Left ventricle myocardium inferior (tissue), 1 donor: ENCODE data around the gene VWA5B1. TPM values are rescaled to one million over a fixed set of nuclear protein-coding genes. Genes with fewer than 3 reads are reported as not detected.

ENCODE experiments used
- DNase-seq: peaks from one replicate; pipeline ENCODE4 v3.0.0-alpha.2; 2020
- H3K27ac ChIP-seq: fragments of 200-600 bp; replicated peaks from 2 replicates; pipeline ENCODE4 v1.8.0; 2021
- H3K27me3 ChIP-seq: fragments of 200-600 bp; 2 replicates; pipeline ENCODE4 v1.8.0; 2021; ENCODE audit warnings: low read depth
- H3K36me3 ChIP-seq: fragments of 200-600 bp; 2 replicates; pipeline ENCODE4 v1.8.0; 2021
- H3K4me1 ChIP-seq: fragments of 200-600 bp; 2 replicates; pipeline ENCODE4 v1.8.0; 2021
- H3K4me3 ChIP-seq: fragments of 200-600 bp; 2 replicates; pipeline ENCODE4 v1.8.0; 2021; ENCODE audit warnings: mild to moderate bottlenecking, moderate library complexity
- H3K9me3 ChIP-seq: fragments of 200-600 bp; replicated peaks from 2 replicates; pipeline ENCODE4 v1.8.0; 2021
- CTCF ChIP-seq: fragments of 200-600 bp; IDR thresholded peaks from 2 replicates; pipeline ENCODE4 v1.8.0; 2021; ENCODE audit warnings: antibody characterized with exemption, mild to moderate bottlenecking, borderline replicate concordance
- intact Hi-C: fragments of 100-400 bp; cut with micrococcal nuclease; formaldehyde crosslinking; loops from one replicate; pipeline ENCODE4 v1.11.0; 2022
- total RNA-seq: library from RNA; stranded (reverse); fragmentation: NEBNext Ultra II Directional; extraction: Animal tissue kit (Norgen Biotek cat#: 25700); gene quantifications from one replicate; pipeline ENCODE4 v1.2.1, GENCODE V29; 2021
- donor health status: DM: no; HTN: yes; CAD: no; lungs with severe emphysema.

The VWA5B1 gene
- total RNA-seq, 1 donor from 2014 or later = 0.16 TPM

GRCh38 chr1:20373286-20373685 is 82.6 kb downstream of the VWA5B1 start:
- Histone ChIP-seq H3K4me3 (no peak overlapping the region), H3K27me3 (peaks cover 99% of the 10 kb centered on the region)

GRCh38 chr1:20373764-20374163 is 83.1 kb downstream of the VWA5B1 start:
- Histone ChIP-seq H3K4me3 (no peak overlapping the region), H3K36me3 (no peaks in the 10 kb centered on the region), H3K4me1 (no peaks in the 10 kb centered on the region), H3K27me3 (peaks cover 99% of the 10 kb centered on the region), H3K27ac (no peak overlapping the region), H3K9me3 (no peaks in the 10 kb centered on the region)
- intact Hi-C loops = no loop called here
- TF ChIP-seq CTCF = no peak
- no peak for DNase-seq

More at GRCh38 chr1:20373286-20373685, 82.6 kb downstream of the VWA5B1 start:
- no peaks in the 10 kb centered on the region for H3K4me1 ChIP-seq
- no peaks in the 10 kb centered on the region for H3K9me3 ChIP-seq
- intact Hi-C loops = no loop called here
- TF ChIP-seq CTCF = no peak
- H3K27ac ChIP-seq = no peak overlapping the region
- H3K36me3 ChIP-seq = no peaks in the 10 kb centered on the region
- no peak for DNase-seq

- Histone ChIP-seq H3K27me3 (peaks cover 99% of the 10 kb centered on the region), H3K9me3 (no peaks in the 10 kb centered on the region), H3K4me1 (no peaks in the 10 kb centered on the region), H3K27ac (no peak overlapping the region), H3K4me3 (no peak overlapping the region), H3K36me3 (no peaks in the 10 kb centered on the region)
- intact Hi-C loops = loop anchor here (5.0 kb wide), 1 partner anchor 117 kb away; no protein-coding TSS in a partner anchor
- DNase-seq = no peak
- no peak for TF ChIP-seq CTCF
Observed at GRCh38 chr1:20375563-20375962, 84.9 kb downstream of the VWA5B1 start.

- intact Hi-C loops = loop anchor here (5.0 kb wide), 1 partner anchor 116 kb away; no protein-coding TSS in a partner anchor
- no peak for TF ChIP-seq CTCF
- no peak overlapping the region for H3K4me3 ChIP-seq
- peaks cover 99% of the 10 kb centered on the region for H3K27me3 ChIP-seq
- no peaks in the 10 kb centered on the region for H3K4me1 ChIP-seq
- DNase-seq = no peak
- H3K36me3 ChIP-seq = no peaks in the 10 kb centered on the region
- H3K27ac ChIP-seq = no peak overlapping the region
- no peaks in the 10 kb centered on the region for H3K9me3 ChIP-seq
Observed at GRCh38 chr1:20376171-20376570, 85.5 kb downstream of the VWA5B1 start.

GRCh38 chr1:20376880-20377494 is 86.3 kb downstream of the VWA5B1 start:
- DNase-seq = peak; percentile 32
- intact Hi-C loops = loop anchor here (5.0 kb wide), 1 partner anchor 115 kb away; no protein-coding TSS in a partner anchor
- Histone ChIP-seq H3K9me3 (no peaks in the 10 kb centered on the region), H3K27me3 (peaks cover 99% of the 10 kb centered on the region), H3K4me1 (no peaks in the 10 kb centered on the region), H3K4me3 (no peak overlapping the region), H3K27ac (no peak overlapping the region), H3K36me3 (no peaks in the 10 kb centered on the region)
- peak; percentile 82 for TF ChIP-seq CTCF
